HepG2 (cell line): ENCODE results near the gene DNAH8. TPM values are rescaled to one million over a fixed set of nuclear protein-coding genes. Genes with fewer than 3 reads are reported as not detected.

Experiments used
- ATAC-seq: fragments of 200-7000 bp; cut with Tn5 transposase; 3 replicates; pipeline ENCODE4 v1.9.1; 2020; ENCODE audit warnings: mild to moderate bottlenecking, moderate library complexity
- BruUV-seq: library from RNA; stranded (reverse); fragments of 400-500 nt; replicated peaks from 2 replicates; lab custom pipeline; 2021; lab: Mats Ljungman, UMichigan
- CTCF ChIA-PET: fragments of 300-600 bp; formaldehyde crosslinking; extraction: SDS; loops from one replicate; lab custom pipeline; 2021; ENCODE audit warnings: low total read pairs, inconsistent platforms, low intra/inter-chr PET ratio; lab: Yijun Ruan, JAX
- POLR2A ChIA-PET: fragments of 350-600 bp; sonication (Branson Sonifier 250); formaldehyde crosslinking; loops from one replicate; lab custom pipeline; 2020; ENCODE audit warnings: antibody characterized with exemption, inconsistent platforms; lab: Yijun Ruan, JAX
- DNase-seq: peaks from one replicate; pipeline ENCODE4 v3.0.0-alpha.2; 2015; ENCODE audit warnings: low spot score
- FAIRE-seq: peaks from 3 replicates; lab custom pipeline; 2011; peaks lifted over from hg19 to GRCh38; lab: Jason Lieb, UNC
- H2AFZ ChIP-seq: one replicate; pipeline ENCODE4 v1.6.1; 2011; ENCODE audit warnings: low read length, inconsistent platforms
- H3K27ac ChIP-seq: fragments of 300-600 bp; 3 replicates; pipeline ENCODE4 v1.8.0; 2011; ENCODE audit warnings: mixed run types, mild to moderate bottlenecking, mixed read lengths, low read length, inconsistent platforms; ENCODE audit not compliant: insufficient read depth; ENCODE audit errors: extremely low read length
- H3K27me3 ChIP-seq, 2 experiments: fragments of 200-600 bp in 1 of 2; 2 replicates in 1 of 2; 3 replicates in 1 of 2; pipeline versions ENCODE4 v1.6.0 to v1.8.0; 2011; ENCODE audit warnings: low read length in 2 of 2, mild to moderate bottlenecking in 2 of 2, moderate library complexity in 2 of 2, inconsistent platforms in 1 of 2; ENCODE audit not compliant: insufficient read depth in 2 of 2, control insufficient read depth in 1 of 2
- H3K36me3 ChIP-seq, 2 experiments: fragments of 200-600 bp in 1 of 2; replicated peaks in 1 of 2; 2 replicates in 1 of 2; 3 replicates in 1 of 2; pipeline versions ENCODE4 v1.5.1 to v1.8.0; 2011; ENCODE audit warnings: low read length in 2 of 2, inconsistent platforms in 1 of 2; ENCODE audit not compliant: insufficient read depth in 2 of 2, control insufficient read depth in 1 of 2
- H3K4me1 ChIP-seq: 2 replicates; pipeline ENCODE4 v1.5.1; 2012; ENCODE audit warnings: low read length, inconsistent platforms; ENCODE audit not compliant: insufficient read depth
- H3K4me2 ChIP-seq: 2 replicates; pipeline ENCODE4 v1.6.0; 2011; ENCODE audit warnings: low read depth, low read length, inconsistent platforms
- H3K4me3 ChIP-seq, 3 experiments: fragments of 200-600 bp in 1 of 3; sonication (generic), shearing (Covaris generic) in 1 of 3; replicated peaks in 1 of 3; 2 replicates each; pipeline ENCODE4 v1.5.1; 2011 to 2016; ENCODE audit warnings: low read length in 3 of 3, inconsistent platforms in 2 of 3, low read depth in 2 of 3, mild to moderate bottlenecking in 2 of 3, control low read depth in 1 of 3, mixed read lengths in 1 of 3; ENCODE audit not compliant: insufficient read depth in 1 of 3
- H3K79me2 ChIP-seq: one replicate; pipeline ENCODE4 v1.6.1; 2011; ENCODE audit warnings: low read length, inconsistent platforms; ENCODE audit not compliant: insufficient read depth
- H3K9ac ChIP-seq: 2 replicates; pipeline ENCODE4 v1.6.0; 2011; ENCODE audit warnings: mild to moderate bottlenecking, low read depth, low read length, inconsistent platforms; ENCODE audit not compliant: insufficient read depth
- H3K9me3 ChIP-seq: 2 replicates; pipeline ENCODE4 v1.5.1; 2012; ENCODE audit warnings: mild to moderate bottlenecking, low read length
- H4K20me1 ChIP-seq: 2 replicates; pipeline ENCODE4 v1.6.0; 2011; ENCODE audit warnings: inconsistent platforms, mild to moderate bottlenecking, low read length, moderate library complexity; ENCODE audit not compliant: insufficient read depth
- CCAR2 ChIP-seq: fragments of 200-400 bp; formaldehyde crosslinking; optimal IDR thresholded peaks from 2 replicates; pipeline ENCODE3; 2018; ENCODE audit warnings: low read depth, mild to moderate bottlenecking, low read length, moderate library complexity
- CSRNP1 ChIP-seq: sonication (generic); formaldehyde crosslinking; IDR thresholded peaks from 2 replicates; pipeline ENCODE4 v1.8.1; 2023; ENCODE audit warnings: mild to moderate bottlenecking, missing genetic modification reagents
- HOXA5 ChIP-seq: sonication (generic); formaldehyde crosslinking; IDR thresholded peaks from 2 replicates; pipeline ENCODE4 v1.4.0; 2020; ENCODE audit warnings: missing genetic modification reagents
- NR2F1 ChIP-seq, 2 experiments: fragments of 450-650 bp in 1 of 2; formaldehyde crosslinking in 1 of 2; IDR thresholded peaks; 2 replicates each; pipeline versions ENCODE4 v1.5.0 to v1.6.1; 2016 to 2020; ENCODE audit warnings: mild to moderate bottlenecking in 1 of 2, missing compliant biosample characterization in 1 of 2, missing genetic modification reagents in 1 of 2, moderate library complexity in 1 of 2
- PITX1 ChIP-seq: sonication (generic); formaldehyde crosslinking; IDR thresholded peaks from 2 replicates; pipeline ENCODE4 v1.5.1; 2020; ENCODE audit warnings: mild to moderate bottlenecking, missing genetic modification reagents
- RAD21 ChIP-seq: fragments of 450-650 bp; formaldehyde crosslinking; IDR thresholded peaks from 2 replicates; pipeline ENCODE4 v1.5.0; 2020; ENCODE audit warnings: mild to moderate bottlenecking
- TAF15 ChIP-seq: fragments of 200-400 bp; formaldehyde crosslinking; IDR thresholded peaks from one replicate; pipeline ENCODE4 v1.6.1; 2018; ENCODE audit warnings: mild to moderate bottlenecking, low read depth, low read length; ENCODE audit not compliant: poor library complexity, severe bottlenecking
- ZNF337 ChIP-seq: sonication (generic); formaldehyde crosslinking; IDR thresholded peaks from 2 replicates; pipeline ENCODE4 v1.5.1; 2020; ENCODE audit warnings: missing genetic modification reagents, low read depth, mild to moderate bottlenecking, borderline replicate concordance
- ZNF777 ChIP-seq: sonication (generic); formaldehyde crosslinking; IDR thresholded peaks from 2 replicates; pipeline ENCODE4 v1.4.0; 2020; ENCODE audit warnings: missing genetic modification reagents
- WGBS: methylation state at CpG from one replicate; pipeline ENCODE4 v1.1.6; 2017; ENCODE audit warnings: low lambda C conversion rate; 5-methylcytosine and 5-hydroxymethylcytosine counted together
- in situ Hi-C: cut with HindIII; loops from 2 replicates; pipeline ENCODE4 v1.10.0; 2017; ENCODE audit warnings: low pct_unique_long_range_greater_than_20kb; ENCODE audit not compliant: extremely low pct_ligation_motif_present
- intact Hi-C: fragments of 100-400 bp; cut with micrococcal nuclease; formaldehyde crosslinking; loops from one replicate; pipeline ENCODE4 v1.10.0; 2022; ENCODE audit not compliant: unreplicated experiment
- polyA plus RNA-seq, 8 experiments: library from polyadenylated mRNA; depleted of rRNA in 3 of 8; stranded (reverse) in 7 of 8; unstranded in 1 of 8; fragments of >200 nt; fragmentation: Illumina TruSeq in 4 of 8; extraction: Trizol in 4 of 8; gene quantifications; 2 replicates each; pipeline versions ENCODE4 v1.2.1 to v1.2.3, GENCODE V29; 2011 to 2016; ENCODE audit warnings: low read depth in 4 of 8, missing spikeins in 1 of 8, mixed read lengths in 1 of 8; ENCODE audit not compliant: insufficient read depth in 1 of 8
- total RNA-seq, 5 experiments: library from RNA; depleted of rRNA; stranded (reverse); fragments of >200 nt; fragmentation: Illumina TruSeq; extraction: Trizol; gene quantifications; 2 replicates each; pipeline ENCODE4 v1.2.3, GENCODE V29; 2016; ENCODE audit warnings: low read depth in 1 of 5

Gene DNAH8
- total and polyA plus RNA-seq, 2 of the 13 experiments (the other 11 are each of a cell fraction or from before 2014, with no cell fraction given) = not detected

- in situ Hi-C loops (no loop called here), intact Hi-C loops (no loop called here)
- Histone ChIP-seq H3K79me2 (peaks cover 16% of the 10 kb centered on the region), H2AFZ (no peak overlapping the region), H4K20me1 (peaks cover 27% of the 10 kb centered on the region), H3K36me3 (peaks cover 5 to 44% of the 10 kb centered on the region in 2 experiments), H3K27me3 (no peaks in the 10 kb centered on the region), H3K9me3 (no peaks in the 10 kb centered on the region), H3K4me2 (no peak overlapping the region), H3K4me1 (peaks cover 28% of the 10 kb centered on the region), H3K27ac (no peak overlapping the region), H3K4me3 (no peak overlapping the region), H3K9ac (no peak overlapping the region)
- FAIRE-seq (no peak), DNase-seq (no peak), ATAC-seq (no peak)
- POLR2A ChIA-PET = no interaction called here
- no TSS peak for BruUV-seq
- whole genome bisulfite sequencing = 100% methylated on average over 1 of the region's 1 CpG
- TF ChIP-seq CCAR2 (peak; percentile 81), PITX1 (CRISPR knock-in tag) (no peak)
- CTCF ChIA-PET = no interaction called here
Observed at GRCh38 chr6:38684237-38684636, 30.9 kb upstream of the DNAH8 start.

- in situ Hi-C loops = no loop called here
- POLR2A ChIA-PET = no interaction called here
Observed at GRCh38 chr6:38684904-38685303, 30.2 kb upstream of the DNAH8 start.

More at GRCh38 chr6:38684904-38685303, 30.2 kb upstream of the DNAH8 start:
- no TSS peak for BruUV-seq
- 97% methylated on average over 3 of the region's 3 CpGs for WGBS
- H3K79me2 ChIP-seq = peaks cover 20% of the 10 kb centered on the region
- no peaks in the 10 kb centered on the region for H3K9me3 ChIP-seq
- DNase-seq (no peak), ATAC-seq (no peak), FAIRE-seq (no peak)
- no peak overlapping the region for H2AFZ ChIP-seq
- no peaks in the 10 kb centered on the region for H3K27me3 ChIP-seq
- TF ChIP-seq CSRNP1 (CRISPR knock-in tag) = no peak
- TF ChIP-seq TAF15 = no peak
- no peak for TF ChIP-seq NR2F1 (CRISPR knock-in tag; IDR thresholded peaks at IDR 0.05)
- TF ChIP-seq ZNF337 (CRISPR knock-in tag) = no peak
- TF ChIP-seq HOXA5 (CRISPR knock-in tag) = no peak
- no peak for TF ChIP-seq RAD21 (CRISPR knock-in tag)
- no peak for TF ChIP-seq ZNF777 (CRISPR knock-in tag)
- no peak overlapping the region for H3K4me2 ChIP-seq
- H3K27ac ChIP-seq = no peak overlapping the region
- intact Hi-C loops = no loop called here
- peaks cover 30% of the 10 kb centered on the region for H4K20me1 ChIP-seq
- no peak overlapping the region for H3K4me3 ChIP-seq
- CTCF ChIA-PET = no interaction called here
- H3K36me3 ChIP-seq = peaks cover 5 to 40% of the 10 kb centered on the region in 2 experiments
- peaks cover 33% of the 10 kb centered on the region for H3K4me1 ChIP-seq
- H3K9ac ChIP-seq = no peak overlapping the region
